GM12892 (cell line): ENCODE data around the gene YY1.

Experiments
- POLR2A ChIP-seq: IDR thresholded peaks from 2 replicates; pipeline ENCODE4 v1.6.1; 2011; ENCODE audit warnings: low read depth, low read length, control low read depth
- POLR2AphosphoS5 ChIP-seq: IDR thresholded peaks from 2 replicates; pipeline ENCODE4 v1.6.1; 2011; ENCODE audit warnings: low read depth, low read length, control low read depth

- TF ChIP-seq POLR2A: no peak
- TF ChIP-seq POLR2AphosphoS5: no peak
Measured at GRCh38 chr14:100241279-100241678, 2.3 kb downstream of the YY1 start.
